GM12872 (cell line): ENCODE data around the gene STAC.
A peak's percentile ranks its signal among the peaks of the same experiment; 100 is the strongest.

ENCODE experiments used
- CTCF ChIP-seq: IDR thresholded peaks from 3 replicates; pipeline ENCODE4 v1.5.1; 2011; ENCODE audit warnings: low read depth, mild to moderate bottlenecking, low read length, moderate library complexity; ENCODE audit not compliant: insufficient read depth

The STAC gene

GRCh38 chr3:36538136-36538749, 157.9 kb downstream of the STAC start:
- TF ChIP-seq CTCF: no peak

- peak; percentile 73 for TF ChIP-seq CTCF
These were observed 160.7 kb downstream of the STAC start for GRCh38 chr3:36540888-36541518.

GRCh38 chr3:36542186-36542585, 161.9 kb downstream of the STAC start:
- TF ChIP-seq CTCF: no peak

- TF ChIP-seq CTCF: no peak
These were observed 163.1 kb downstream of the STAC start for GRCh38 chr3:36543276-36543997.

- TF ChIP-seq CTCF: no peak
These were observed 165.9 kb downstream of the STAC start for GRCh38 chr3:36546226-36546625.

GRCh38 chr3:36548712-36549111, 168.4 kb downstream of the STAC start:
- TF ChIP-seq CTCF: no peak

GRCh38 chr3:36557021-36557707, 176.9 kb downstream of the STAC start:
- TF ChIP-seq CTCF: no peak
